Right kidney (tissue), 9 donors: ENCODE data around the gene VRK3.
A peak's percentile ranks its signal among the peaks of the same experiment; 100 is the strongest.
"Not testable (repeated sequence)": the region's sequence is repeated elsewhere in the genome, so short reads cannot be mapped to it uniquely, and the experiment has no call there.

ENCODE experiments used
- DNase-seq: peaks from one replicate; pipeline ENCODE4 v3.0.0-alpha.2; 2016
- long read RNA-seq, 8 donors: transcript quantifications; one replicate each; lab custom pipeline, GENCODE V29; 2026

Gene VRK3
- long read RNA-seq, donor 1, transcript VRK3-217 (15 exons, 2,126 nt), result major isoform, 6 of 9 reads
- long read RNA-seq, donor 1, partial matches to known transcripts, result 0 of 9 reads
- long read RNA-seq, donor 1, other reads (novel, unspliced or antisense), result 0 of 9 reads
- long read RNA-seq, donor 2, partial matches to known transcripts, result 0 of 3 reads
- long read RNA-seq, donor 2, other reads (novel, unspliced or antisense), result 0 of 3 reads
- long read RNA-seq, donor 3, partial matches to known transcripts, result 0 of 5 reads
- long read RNA-seq, donor 3, other reads (novel, unspliced or antisense), result 0 of 5 reads
- long read RNA-seq, donor 4, partial matches to known transcripts, result 0 of 12 reads
- long read RNA-seq, donor 4, other reads (novel, unspliced or antisense), result 0 of 12 reads
- long read RNA-seq, donor 5, transcript VRK3-217 (15 exons, 2,126 nt), result major isoform, 11 of 16 reads
- long read RNA-seq, donor 5, partial matches to known transcripts, result 5 of 16 reads
- long read RNA-seq, donor 5, other reads (novel, unspliced or antisense), result 0 of 16 reads
- long read RNA-seq, donor 6, transcript VRK3-217 (15 exons, 2,126 nt), result major isoform, 9 of 12 reads
- long read RNA-seq, donor 6, partial matches to known transcripts, result 0 of 12 reads
- long read RNA-seq, donor 6, other reads (novel, unspliced or antisense), result 0 of 12 reads
- long read RNA-seq, donor 7, transcript VRK3-208 (1 exons, 2,197 nt), result major isoform, 6 of 19 reads
- long read RNA-seq, donor 7, partial matches to known transcripts, result 0 of 19 reads
- long read RNA-seq, donor 7, other reads (novel, unspliced or antisense), result 5 of 19 reads
- long read RNA-seq, donor 8, transcript VRK3-217 (15 exons, 2,126 nt), result major isoform, 7 of 10 reads
- long read RNA-seq, donor 8, partial matches to known transcripts, result 0 of 10 reads
- long read RNA-seq, donor 8, other reads (novel, unspliced or antisense), result 0 of 10 reads

GRCh38 chr19:50025022-50025793 is at the start of gene VRK3:
Gene VRK3, minus strand, starts transcription at chr19:50025372. Its CDS starts 9,210 bp downstream, at chr19:50016162.
- DNase-seq, result peak; percentile 92

- DNase-seq, result not testable (repeated sequence)
Measured at GRCh38 chr19:50068382-50068781, 43.2 kb upstream of the VRK3 start.

- DNase-seq, result no peak
Measured at GRCh38 chr19:50067575-50067974, 42.4 kb upstream of the VRK3 start.

GRCh38 chr19:50065938-50066337 is 40.8 kb upstream of the VRK3 start:
- no peak for DNase-seq

GRCh38 chr19:50061650-50062049 is 36.5 kb upstream of the VRK3 start:
- no peak for DNase-seq

- DNase-seq, result no peak
Measured at GRCh38 chr19:50060107-50060506, 34.9 kb upstream of the VRK3 start.

GRCh38 chr19:50059045-50059444 is 33.9 kb upstream of the VRK3 start:
- DNase-seq, result no peak

GRCh38 chr19:50058425-50058824 is 33.3 kb upstream of the VRK3 start:
- no peak for DNase-seq

- no peak for DNase-seq
Measured at GRCh38 chr19:50053119-50053518, 27.9 kb upstream of the VRK3 start.

GRCh38 chr19:50051964-50052363 is 26.8 kb upstream of the VRK3 start:
- no peak for DNase-seq

- DNase-seq, result not testable (repeated sequence)
Measured at GRCh38 chr19:50051228-50051895, 26.2 kb upstream of the VRK3 start.

- DNase-seq, result peak; percentile 89
Measured at GRCh38 chr19:50050406-50051227, 25.4 kb upstream of the VRK3 start.

- no peak for DNase-seq
Measured at GRCh38 chr19:50047671-50048070, 22.5 kb upstream of the VRK3 start.

GRCh38 chr19:50046649-50047503 is 21.7 kb upstream of the VRK3 start:
- DNase-seq, result peak; percentile 45

- DNase-seq, result no peak
Measured at GRCh38 chr19:50044922-50045321, 19.8 kb upstream of the VRK3 start.

- no peak for DNase-seq
Measured at GRCh38 chr19:50043967-50044366, 18.8 kb upstream of the VRK3 start.

GRCh38 chr19:50042363-50043024 is 17.3 kb upstream of the VRK3 start:
- no peak for DNase-seq

GRCh38 chr19:50040967-50041366 is 15.8 kb upstream of the VRK3 start:
- DNase-seq, result no peak

GRCh38 chr19:50039968-50040367 is 14.8 kb upstream of the VRK3 start:
- no peak for DNase-seq
